ENCODE data around the gene STMN1.

The STMN1 gene

GRCh38 chr1:25863486-25864262 is 42.5 kb downstream of the STMN1 start:
- no peak overlapping the region for H3K23ac ChIP-seq (ENCODE audit: low read length)
- no peak overlapping the region for H3K9ac ChIP-seq (ENCODE audit: low read length)
- no peak overlapping the region for H2BK5ac ChIP-seq (ENCODE audit: low read depth, low read length, poor library complexity)

GRCh38 chr1:25862785-25863485 is 43.3 kb downstream of the STMN1 start:
- Histone ChIP-seq H3K4ac (ENCODE audit: low read depth, low read length) (no peak overlapping the region), H2AFZ (ENCODE audit: insufficient read depth, low read length, poor library complexity) (no peak overlapping the region), H2BK5ac (ENCODE audit: low read depth, low read length, poor library complexity) (no peak overlapping the region), H3K27me3 (ENCODE audit: insufficient read depth, low read length) (no peaks in the 10 kb centered on the region), H3K27ac (ENCODE audit: low read depth, low read length) (no peak overlapping the region), H3K18ac (ENCODE audit: low read length) (no peak overlapping the region), H3K4me1 (ENCODE audit: control insufficient read depth in 1 of 2, insufficient read depth in 2 of 2, low read length in 2 of 2) (peaks cover 3 to 5% of the 10 kb centered on the region in 2 experiments), H3K36me3 (ENCODE audit: control insufficient read depth in 1 of 2, insufficient read depth in 2 of 2, low read length in 2 of 2) (peaks cover 15 to 24% of the 10 kb centered on the region in 2 experiments), H2BK120ac (ENCODE audit: insufficient read depth, low read length, poor library complexity) (no peak overlapping the region), H3K9ac (ENCODE audit: low read length) (no peak overlapping the region), H4K91ac (ENCODE audit: low read depth, low read length) (no peak overlapping the region), H3K9me3 (ENCODE audit: insufficient read depth, low read depth, low read length) (peaks cover 1% of the 10 kb centered on the region), H3K4me2 (ENCODE audit: low read length) (no peak overlapping the region), H2BK12ac (ENCODE audit: low read length) (no peak overlapping the region), H4K12ac (ENCODE audit: low read depth, low read length) (no peak overlapping the region), H3K23ac (ENCODE audit: low read length) (no peak overlapping the region), H3K14ac (ENCODE audit: low read length) (no peak overlapping the region), H4K8ac (ENCODE audit: low read depth, low read length) (no peak overlapping the region), H3K79me1 (ENCODE audit: low read length) (peaks cover 11% of the 10 kb centered on the region), H3K4me3 (ENCODE audit: low read depth, low read length) (no peak overlapping the region), H3K79me2 (ENCODE audit: control insufficient read depth, insufficient read depth, low read length, poor library complexity) (peaks cover 6% of the 10 kb centered on the region), H2AK5ac (ENCODE audit: low read length) (no peak overlapping the region)
- no CpG with 5 or more reads among the region's 20 CpGs for WGBS (ENCODE audit: extremely low coverage, insufficient coverage, insufficient read length)
- DNase-seq: no peak

More at GRCh38 chr1:25863486-25864262, 42.5 kb downstream of the STMN1 start:
- H2AK5ac ChIP-seq (ENCODE audit: low read length): no peak overlapping the region
- H3K36me3 ChIP-seq (ENCODE audit: control insufficient read depth in 1 of 2, insufficient read depth in 2 of 2, low read length in 2 of 2): peaks cover 15 to 24% of the 10 kb centered on the region in 2 experiments
- no peak overlapping the region for H2BK12ac ChIP-seq (ENCODE audit: low read length)
- H3K27ac ChIP-seq (ENCODE audit: low read depth, low read length): no peak overlapping the region
- H4K91ac ChIP-seq (ENCODE audit: low read depth, low read length): no peak overlapping the region
- peaks cover 1% of the 10 kb centered on the region for H3K9me3 ChIP-seq (ENCODE audit: insufficient read depth, low read depth, low read length)
- H2BK120ac ChIP-seq (ENCODE audit: insufficient read depth, low read length, poor library complexity): no peak overlapping the region
- H3K4ac ChIP-seq (ENCODE audit: low read depth, low read length): no peak overlapping the region
- H3K4me1 ChIP-seq (ENCODE audit: control insufficient read depth in 1 of 2, insufficient read depth in 2 of 2, low read length in 2 of 2): peaks cover 3 to 6% of the 10 kb centered on the region in 2 experiments
- no peaks in the 10 kb centered on the region for H3K27me3 ChIP-seq (ENCODE audit: insufficient read depth, low read length)
- no peak overlapping the region for H3K18ac ChIP-seq (ENCODE audit: low read length)
- H3K14ac ChIP-seq (ENCODE audit: low read length): no peak overlapping the region
- no peak overlapping the region for H3K4me2 ChIP-seq (ENCODE audit: low read length)
- no peak for DNase-seq
- no peak overlapping the region for H4K8ac ChIP-seq (ENCODE audit: low read depth, low read length)
- H3K4me3 ChIP-seq (ENCODE audit: low read depth, low read length): no peak overlapping the region
- no peak overlapping the region for H2AFZ ChIP-seq (ENCODE audit: insufficient read depth, low read length, poor library complexity)
- H3K79me1 ChIP-seq (ENCODE audit: low read length): peaks cover 10% of the 10 kb centered on the region
- WGBS (ENCODE audit: extremely low coverage, insufficient coverage, insufficient read length): no CpG with 5 or more reads among the region's 25 CpGs
- no peak overlapping the region for H4K12ac ChIP-seq (ENCODE audit: low read depth, low read length)
- peaks cover 5% of the 10 kb centered on the region for H3K79me2 ChIP-seq (ENCODE audit: control insufficient read depth, insufficient read depth, low read length, poor library complexity)

GRCh38 chr1:25861316-25862286 is 44.6 kb downstream of the STMN1 start:
- no CpG with 5 or more reads among the region's 16 CpGs for WGBS (ENCODE audit: extremely low coverage, insufficient coverage, insufficient read length)
- H2BK5ac ChIP-seq (ENCODE audit: low read depth, low read length, poor library complexity): no peak overlapping the region
- no peak overlapping the region for H2BK120ac ChIP-seq (ENCODE audit: insufficient read depth, low read length, poor library complexity)
- H3K27me3 ChIP-seq (ENCODE audit: insufficient read depth, low read length): no peaks in the 10 kb centered on the region
- H4K8ac ChIP-seq (ENCODE audit: low read depth, low read length): no peak overlapping the region
- no peak for DNase-seq
- no peak overlapping the region for H3K4me3 ChIP-seq (ENCODE audit: low read depth, low read length)
- H3K36me3 ChIP-seq (ENCODE audit: control insufficient read depth in 1 of 2, insufficient read depth in 2 of 2, low read length in 2 of 2): peaks cover 15 to 17% of the 10 kb centered on the region in 2 experiments
- H3K14ac ChIP-seq (ENCODE audit: low read length): no peak overlapping the region
- no peak overlapping the region for H3K18ac ChIP-seq (ENCODE audit: low read length)
- H2BK12ac ChIP-seq (ENCODE audit: low read length): no peak overlapping the region
- peaks cover 8% of the 10 kb centered on the region for H3K79me2 ChIP-seq (ENCODE audit: control insufficient read depth, insufficient read depth, low read length, poor library complexity)
- no peak overlapping the region for H2AK5ac ChIP-seq (ENCODE audit: low read length)
- no peak overlapping the region for H4K12ac ChIP-seq (ENCODE audit: low read depth, low read length)
- H3K9ac ChIP-seq (ENCODE audit: low read length): no peak overlapping the region
- H3K4me1 ChIP-seq (ENCODE audit: control insufficient read depth in 1 of 2, insufficient read depth in 2 of 2, low read length in 2 of 2): peaks cover 0 to 2% of the 10 kb centered on the region in 2 experiments
- no peak overlapping the region for H3K4ac ChIP-seq (ENCODE audit: low read depth, low read length)
- H3K9me3 ChIP-seq (ENCODE audit: insufficient read depth, low read depth, low read length): peaks cover 1% of the 10 kb centered on the region
- H3K4me2 ChIP-seq (ENCODE audit: low read length): no peak overlapping the region
- H2AFZ ChIP-seq (ENCODE audit: insufficient read depth, low read length, poor library complexity): no peak overlapping the region
- H3K23ac ChIP-seq (ENCODE audit: low read length): no peak overlapping the region
- peaks cover 11% of the 10 kb centered on the region for H3K79me1 ChIP-seq (ENCODE audit: low read length)
- no peak overlapping the region for H3K27ac ChIP-seq (ENCODE audit: low read depth, low read length)
- no peak overlapping the region for H4K91ac ChIP-seq (ENCODE audit: low read depth, low read length)

Measured in trophoblast cell (in vitro differentiated cells and primary cell).